CD4-positive, alpha-beta memory T cell (primary cell): ENCODE measurements around the gene STK32C. TPM values are rescaled to one million over a fixed set of nuclear protein-coding genes. Genes with fewer than 3 reads are reported as not detected.

Experiments
- CTCF ChIA-PET: fragments of 350-600 bp; sonication (Branson Sonifier 250); formaldehyde crosslinking; loops from one replicate; lab custom pipeline; 2021; ENCODE audit warnings: inconsistent platforms; ENCODE audit not compliant: partially characterized antibody; lab: Charles Lee
- POLR2A ChIA-PET: fragments of 350-600 bp; sonication (Branson Sonifier 250); formaldehyde crosslinking; loops from one replicate; lab custom pipeline; 2021; ENCODE audit not compliant: partially characterized antibody; lab: Charles Lee
- DNase-seq, 5 donors: peaks; one replicate each; pipeline versions ENCODE4 v3.0.0 to v3.0.0-alpha.2; 2020 to 2022; ENCODE audit warnings: mixed read lengths in 1 of 5
- H3K27ac ChIP-seq: one replicate; pipeline ENCODE4 v1.7.0; 2013; ENCODE audit warnings: low read depth, low read length
- H3K27me3 ChIP-seq: 2 replicates; pipeline ENCODE4 v1.7.0; 2013; ENCODE audit warnings: mild to moderate bottlenecking, low read length, moderate library complexity; ENCODE audit not compliant: insufficient read depth
- H3K36me3 ChIP-seq: 2 replicates; pipeline ENCODE4 v1.7.0; 2013; ENCODE audit warnings: mild to moderate bottlenecking, low read length, moderate library complexity; ENCODE audit not compliant: insufficient read depth
- H3K4me1 ChIP-seq: 2 replicates; pipeline ENCODE4 v1.7.0; 2013; ENCODE audit warnings: mild to moderate bottlenecking, low read length, moderate library complexity; ENCODE audit not compliant: insufficient read depth
- H3K4me3 ChIP-seq, 2 donors: one replicate each; pipeline ENCODE4 v1.7.0; 2013; ENCODE audit warnings: low read length in 2 of 2, mild to moderate bottlenecking in 1 of 2
- H3K9me3 ChIP-seq, 2 donors: one replicate each; pipeline ENCODE4 v1.7.0; 2013; ENCODE audit warnings: low read length in 2 of 2, control low read depth in 1 of 2; ENCODE audit not compliant: control insufficient read depth in 1 of 2
- H3K27ac Mint-ChIP-seq, 7 donors: one replicate each; pipeline ENCODE4 v1.8.0; 2020 to 2021; ENCODE audit warnings: mixed read lengths in 7 of 7, mild to moderate bottlenecking in 6 of 7, inconsistent platforms in 3 of 7, moderate library complexity in 3 of 7
- H3K27me3 Mint-ChIP-seq, 2 donors: one replicate each; pipeline ENCODE4 v1.8.0; 2020 to 2021; ENCODE audit warnings: mixed read lengths in 2 of 2
- H3K36me3 Mint-ChIP-seq, 2 donors: one replicate each; pipeline ENCODE4 v1.8.0; 2020 to 2021; ENCODE audit warnings: mixed read lengths in 2 of 2, inconsistent platforms in 1 of 2, mild to moderate bottlenecking in 1 of 2
- H3K4me1 Mint-ChIP-seq, 4 donors: one replicate each; pipeline ENCODE4 v1.8.0; 2020 to 2021; ENCODE audit warnings: mixed read lengths in 4 of 4, mild to moderate bottlenecking in 1 of 4
- H3K4me3 Mint-ChIP-seq, 8 donors: one replicate each; pipeline ENCODE4 v1.8.0; 2020 to 2021; ENCODE audit warnings: mixed read lengths in 8 of 8, mild to moderate bottlenecking in 7 of 8, moderate library complexity in 6 of 8, inconsistent platforms in 3 of 8
- H3K9me3 Mint-ChIP-seq, 8 donors: one replicate each; pipeline ENCODE4 v1.8.0; 2020 to 2021; ENCODE audit warnings: mixed read lengths in 8 of 8, mild to moderate bottlenecking in 5 of 8, inconsistent platforms in 3 of 8, moderate library complexity in 1 of 8
- intact Hi-C: fragments of 100-400 bp; cut with micrococcal nuclease; formaldehyde crosslinking; loops from one replicate; pipeline ENCODE4 v1.15.1; 2023
- polyA plus RNA-seq, 2 donors: library from polyadenylated mRNA; unstranded; fragments of 300-500 nt; fragmentation: Illumina TruSeq; gene quantifications; one replicate each; pipeline ENCODE4 v1.2.3, GENCODE V29; 2021
- total RNA-seq, 2 experiments: library from RNA; stranded (reverse); gene quantifications; one replicate each; pipeline ENCODE4 v1.2.3, GENCODE V29; 2021

The STK32C gene
- total and polyA plus RNA-seq, 4 experiments from 2014 or later: 7.5 to 14.7 (median 10.6) TPM

DNA sequence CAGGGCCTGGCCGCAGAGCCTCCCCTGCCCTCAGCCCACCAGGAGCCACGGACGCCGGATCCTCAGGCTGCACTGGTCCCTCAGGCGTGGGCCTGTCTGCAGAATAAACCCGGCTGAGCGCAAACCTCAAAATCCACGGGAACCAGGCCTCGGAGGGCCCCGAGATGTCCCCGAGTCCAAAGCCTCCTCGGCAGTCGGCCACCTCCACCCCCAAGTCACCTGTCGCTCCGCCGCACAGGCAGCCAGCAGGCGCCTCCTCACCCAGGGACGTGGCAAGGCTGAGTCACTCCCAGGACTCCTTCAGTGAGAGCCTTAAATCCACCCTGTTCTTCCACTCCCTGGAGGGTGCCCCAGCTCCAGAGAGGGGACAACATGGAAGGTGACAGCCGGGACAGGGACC lies 33.2 kb downstream of the STK32C start:
- Histone ChIP-seq H3K9me3 (no peaks in the 10 kb centered on the region), H3K4me1 (no peaks in the 10 kb centered on the region), H3K4me3 (no peak overlapping the region), H3K27me3 (no peaks in the 10 kb centered on the region), H3K27ac (no peak overlapping the region), H3K36me3 (no peaks in the 10 kb centered on the region)
- Mint-ChIP-seq H3K9me3 (peaks cover 0 to 2% (median 0%) of the 10 kb centered on the region in 8 donors), H3K27me3 (no peaks in the 10 kb centered on the region), H3K4me1 (peaks cover 0 to 7% (median 4%) of the 10 kb centered on the region in 4 donors), H3K27ac (no peak overlapping the region), H3K4me3 (no peak overlapping the region), H3K36me3 (no peaks in the 10 kb centered on the region)
- no peak for DNase-seq
- POLR2A ChIA-PET: no interaction called here
- CTCF ChIA-PET: no interaction called here
- intact Hi-C loops: no loop called here

DNA sequence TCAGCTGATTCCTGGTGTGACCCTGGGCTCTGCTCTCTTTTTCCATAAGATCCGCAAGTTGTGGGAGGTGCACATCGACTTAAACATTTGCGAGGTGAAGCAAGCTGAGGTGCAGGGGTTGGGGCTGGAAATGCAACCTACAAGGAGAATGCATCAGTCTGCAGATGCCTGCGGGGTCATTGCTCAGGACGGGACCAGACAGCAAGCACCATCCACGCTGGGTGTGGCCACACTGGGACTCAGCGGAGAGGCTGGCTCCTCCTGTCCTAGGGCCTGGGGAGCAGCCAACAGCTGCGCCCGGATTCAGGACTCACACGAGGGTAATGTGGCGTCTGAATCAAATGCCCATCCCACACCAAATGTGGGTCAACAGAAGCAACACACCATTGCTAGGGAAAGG lies 33.8 kb downstream of the STK32C start:
- Mint-ChIP-seq H3K4me1 (peaks cover 0 to 7% (median 4%) of the 10 kb centered on the region in 4 donors), H3K4me3 (no peak overlapping the region), H3K27me3 (no peaks in the 10 kb centered on the region), H3K36me3 (no peaks in the 10 kb centered on the region), H3K27ac (peak overlapping the region in 2 of 7 donors; percentile 13 to 53), H3K9me3 (peaks cover 0 to under 1% (median 0%) of the 10 kb centered on the region in 8 donors)
- POLR2A ChIA-PET: no interaction called here
- no peak for DNase-seq
- no peak overlapping the region for H3K27ac ChIP-seq
- H3K9me3 ChIP-seq: no peaks in the 10 kb centered on the region
- H3K27me3 ChIP-seq: no peaks in the 10 kb centered on the region
- intact Hi-C loops: no loop called here
- H3K4me1 ChIP-seq: no peaks in the 10 kb centered on the region
- CTCF ChIA-PET: interaction anchor here (0.6 kb wide), 1 partner anchor 57 kb away, joined by 3 read pairs; no protein-coding TSS in a partner anchor
- H3K36me3 ChIP-seq: no peaks in the 10 kb centered on the region
- H3K4me3 ChIP-seq: no peak overlapping the region

DNA sequence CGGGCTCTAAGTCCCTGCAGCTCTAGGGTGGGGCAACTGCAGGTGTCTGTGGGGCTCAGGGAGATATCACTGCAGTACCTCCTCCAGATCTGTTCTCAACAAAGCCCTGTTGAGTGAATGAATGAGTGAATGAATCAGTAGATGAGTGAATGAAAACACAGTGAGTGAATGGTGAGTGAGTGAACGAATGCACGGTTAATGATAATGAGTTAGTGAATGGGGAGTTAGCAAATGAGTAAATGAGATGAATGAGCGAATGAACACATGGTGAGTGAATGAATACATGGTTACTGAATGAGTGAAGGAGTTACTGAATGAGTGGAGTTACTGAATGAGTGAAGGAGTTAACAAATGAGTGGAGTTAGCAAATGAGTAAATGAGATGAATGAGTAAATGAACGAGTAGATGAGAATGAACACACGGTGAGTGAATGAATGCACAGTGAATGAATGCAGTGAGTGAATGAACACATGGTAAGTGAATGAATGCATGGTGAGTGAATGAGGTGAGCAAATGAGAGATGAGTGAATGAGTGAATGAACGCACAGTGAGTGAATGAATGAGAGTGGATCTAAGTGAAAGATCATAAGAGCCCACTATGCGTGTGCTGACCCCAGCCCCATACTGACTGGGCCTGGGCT lies 34.3 kb downstream of the STK32C start:
- no peaks in the 10 kb centered on the region for H3K36me3 Mint-ChIP-seq
- Histone ChIP-seq H3K27me3 (no peaks in the 10 kb centered on the region), H3K36me3 (no peaks in the 10 kb centered on the region), H3K4me1 (no peaks in the 10 kb centered on the region), H3K9me3 (no peaks in the 10 kb centered on the region), H3K4me3 (no peak overlapping the region), H3K27ac (no peak overlapping the region)
- DNase-seq: no peak
- no peaks in the 10 kb centered on the region for H3K9me3 Mint-ChIP-seq
- no peak overlapping the region for H3K4me3 Mint-ChIP-seq
- CTCF ChIA-PET: interaction anchor here (0.6 kb wide), 1 partner anchor 57 kb away, joined by 3 read pairs; no protein-coding TSS in a partner anchor
- POLR2A ChIA-PET: no interaction called here
- peaks cover 0 to 7% (median 4%) of the 10 kb centered on the region in 4 donors for H3K4me1 Mint-ChIP-seq
- intact Hi-C loops: no loop called here
- no peaks in the 10 kb centered on the region for H3K27me3 Mint-ChIP-seq
- H3K27ac Mint-ChIP-seq: peak overlapping the region in 1 of 7 donors; percentile 13

DNA sequence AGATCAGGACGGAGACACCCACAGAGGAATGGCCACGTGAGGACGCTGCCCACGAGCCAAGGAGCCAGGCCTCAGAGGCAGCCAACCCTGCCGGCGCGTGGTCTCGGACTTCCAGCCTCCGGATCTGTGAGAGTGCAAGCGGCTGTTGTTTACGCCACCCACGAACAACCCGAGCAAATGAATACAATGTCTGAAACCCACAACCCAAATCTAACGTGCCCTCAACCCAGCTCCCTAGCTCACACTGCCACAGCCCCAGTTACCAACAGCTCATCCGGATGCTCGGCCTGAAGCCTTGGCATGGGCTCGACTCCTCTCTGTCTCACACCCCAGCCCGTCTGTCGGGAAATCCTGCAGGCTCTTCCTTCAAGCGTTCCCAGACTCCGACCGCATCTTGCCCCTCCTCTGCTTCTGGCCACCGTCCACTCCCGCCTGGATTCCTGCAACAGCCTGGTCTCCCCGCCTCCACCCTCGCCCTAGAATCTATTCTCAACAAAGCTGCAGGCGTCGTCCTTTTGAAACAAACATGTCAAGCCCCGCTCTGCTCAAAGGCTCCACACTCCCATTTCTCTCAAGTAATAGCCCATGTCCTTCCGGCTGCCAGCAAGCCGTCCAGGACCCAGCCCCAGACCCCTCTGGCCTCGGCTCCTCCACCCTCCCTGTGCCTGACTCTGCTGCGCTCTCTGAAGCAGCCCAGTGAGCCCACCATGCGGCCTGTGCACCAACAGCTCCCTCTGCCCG lies 35.3 kb downstream of the STK32C start:
- Histone ChIP-seq H3K4me3 (no peak overlapping the region), H3K4me1 (no peaks in the 10 kb centered on the region), H3K27ac (no peak overlapping the region), H3K9me3 (no peaks in the 10 kb centered on the region), H3K27me3 (no peaks in the 10 kb centered on the region), H3K36me3 (no peaks in the 10 kb centered on the region)
- CTCF ChIA-PET: no interaction called here
- no peak overlapping the region for H3K27ac Mint-ChIP-seq
- H3K27me3 Mint-ChIP-seq: no peaks in the 10 kb centered on the region
- no peaks in the 10 kb centered on the region for H3K36me3 Mint-ChIP-seq
- H3K9me3 Mint-ChIP-seq: no peaks in the 10 kb centered on the region
- POLR2A ChIA-PET: no interaction called here
- no peak for DNase-seq
- H3K4me3 Mint-ChIP-seq: no peak overlapping the region
- intact Hi-C loops: no loop called here
- peaks cover 2 to 9% (median 6%) of the 10 kb centered on the region in 4 donors for H3K4me1 Mint-ChIP-seq

DNA sequence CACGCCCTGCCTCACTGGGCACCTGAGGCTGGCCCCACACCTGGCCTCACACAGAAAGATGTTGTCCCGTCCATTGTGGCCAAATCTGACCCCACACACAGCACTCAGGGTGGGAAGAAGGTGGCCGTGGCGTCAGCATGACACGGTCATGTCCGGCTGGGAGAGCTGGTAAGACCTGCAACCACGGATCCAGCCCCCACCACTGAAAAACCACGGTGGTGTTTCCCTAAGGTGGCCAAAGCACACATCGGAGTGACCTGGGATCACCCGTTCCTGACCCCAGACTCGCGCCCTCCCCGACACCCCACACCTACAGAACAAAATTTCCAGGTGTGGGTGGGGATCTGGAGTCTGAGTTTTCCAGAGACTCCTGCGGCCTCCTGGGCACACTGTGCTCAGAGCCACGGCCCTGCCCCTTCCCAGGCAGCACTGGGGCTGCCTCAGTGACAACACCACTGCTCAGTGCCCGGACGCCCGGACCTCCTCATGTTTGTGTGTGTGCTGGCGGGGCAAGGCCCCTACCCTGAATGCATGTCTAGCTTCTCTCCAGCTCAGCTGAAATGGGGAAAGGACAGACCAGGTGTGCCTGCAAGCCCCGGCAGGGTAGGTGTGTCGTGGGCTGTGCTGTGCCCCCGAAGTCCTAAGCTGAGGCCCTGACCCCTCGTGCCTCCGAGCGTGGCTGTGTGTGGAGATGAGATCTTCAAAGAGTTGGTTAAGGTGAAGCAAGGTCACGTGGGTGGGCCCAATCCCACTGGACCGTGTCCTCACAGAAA lies 36.1 kb downstream of the STK32C start:
- no peak for DNase-seq
- Histone ChIP-seq H3K27ac (no peak overlapping the region), H3K27me3 (no peaks in the 10 kb centered on the region), H3K9me3 (no peaks in the 10 kb centered on the region), H3K4me3 (no peak overlapping the region), H3K36me3 (no peaks in the 10 kb centered on the region), H3K4me1 (peaks cover under 1% of the 10 kb centered on the region)
- Mint-ChIP-seq H3K4me1 (peaks cover 3 to 12% (median 7%) of the 10 kb centered on the region in 4 donors), H3K4me3 (no peak overlapping the region), H3K9me3 (no peaks in the 10 kb centered on the region), H3K36me3 (no peaks in the 10 kb centered on the region), H3K27me3 (no peaks in the 10 kb centered on the region), H3K27ac (no peak overlapping the region)
- CTCF ChIA-PET: no interaction called here
- POLR2A ChIA-PET: no interaction called here
- intact Hi-C loops: no loop called here

DNA sequence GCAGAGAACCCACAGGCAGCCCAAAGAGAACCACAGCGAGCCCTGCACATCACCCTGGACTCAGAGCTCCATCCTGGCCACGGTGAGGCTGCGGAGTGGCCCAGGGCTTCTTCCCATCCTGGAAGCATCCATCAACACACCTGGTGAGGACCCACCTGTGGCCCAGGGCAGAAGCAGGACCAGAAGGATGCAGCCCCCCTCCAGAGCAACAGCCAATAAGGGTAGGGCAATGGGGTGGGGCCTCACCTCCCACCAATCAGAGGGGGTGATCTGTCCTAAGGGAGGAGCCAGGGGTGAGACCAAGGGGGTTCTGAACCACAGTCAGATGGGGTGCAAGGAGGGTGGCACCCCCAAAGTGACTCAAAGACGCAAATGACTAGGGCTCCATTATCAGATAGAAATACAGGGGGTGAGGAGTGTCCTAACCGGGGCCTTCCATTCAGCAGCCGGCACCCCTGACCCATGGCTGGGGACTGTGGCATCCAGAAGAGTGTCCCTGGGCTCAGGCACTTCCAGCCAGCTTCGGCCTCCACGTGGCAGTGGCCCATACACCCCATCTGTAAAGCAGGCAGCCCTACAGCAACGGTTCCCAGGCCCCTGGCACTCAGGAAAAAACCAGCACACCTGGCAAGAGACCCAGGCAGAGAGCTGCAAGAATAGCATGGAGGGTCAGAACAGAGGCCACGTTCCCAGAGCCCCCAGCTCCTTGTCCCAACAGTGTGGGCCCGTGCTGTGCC lies 36.9 kb downstream of the STK32C start:
- H3K27ac Mint-ChIP-seq: peak overlapping the region in 1 of 7 donors; percentile 65
- DNase-seq: no peak
- ChIA-PET CTCF (no interaction called here), POLR2A (no interaction called here)
- H3K27ac ChIP-seq: no peak overlapping the region
- H3K4me1 Mint-ChIP-seq: peaks cover 10 to 19% (median 13%) of the 10 kb centered on the region in 4 donors
- no peaks in the 10 kb centered on the region for H3K36me3 Mint-ChIP-seq
- intact Hi-C loops: no loop called here
- no peak overlapping the region for H3K4me3 ChIP-seq
- no peaks in the 10 kb centered on the region for H3K36me3 ChIP-seq
- H3K4me1 ChIP-seq: peaks cover 6% of the 10 kb centered on the region
- H3K27me3 ChIP-seq: no peaks in the 10 kb centered on the region
- H3K9me3 Mint-ChIP-seq: no peaks in the 10 kb centered on the region
- no peak overlapping the region for H3K4me3 Mint-ChIP-seq
- no peaks in the 10 kb centered on the region for H3K9me3 ChIP-seq
- H3K27me3 Mint-ChIP-seq: no peaks in the 10 kb centered on the region
